HCT116 (cell line): ENCODE data around the gene LRRK1.

Experiments used
- POLR2AphosphoS5 ChIP-seq: IDR thresholded peaks from 2 replicates; pipeline ENCODE4 v1.6.1; 2011; ENCODE audit warnings: mild to moderate bottlenecking, low read depth, low read length, moderate library complexity
- SIN3A ChIP-seq: IDR thresholded peaks from 2 replicates; pipeline ENCODE4 v1.6.1; 2012; ENCODE audit warnings: low read depth
- ZNF274 ChIP-seq: fragments of 200-500 bp; sonication (Bioruptor generic); IDR thresholded peaks from 2 replicates; pipeline ENCODE4 v1.6.1; 2014; ENCODE audit warnings: mild to moderate bottlenecking, low read depth, low read length, inconsistent platforms
- TF ChIP-seq, protein P1 (sequence below), 3 experiments: fragments of 200-600 bp in 1 of 3; sonication (generic) in 1 of 3; IDR thresholded peaks in 2 of 3; conservative IDR thresholded peaks in 1 of 3; 2 replicates each; pipeline ENCODE4 v1.5.1; 2012 to 2017; ENCODE audit warnings: low read depth in 2 of 3, low read length in 2 of 3, antibody characterized with exemption in 1 of 3, borderline replicate concordance in 1 of 3, control low read depth in 1 of 3, mild to moderate bottlenecking in 1 of 3, mixed read lengths in 1 of 3, mixed run types in 1 of 3, moderate library complexity in 1 of 3; ENCODE audit not compliant: insufficient read depth in 1 of 3
- TF ChIP-seq, protein P2 (sequence below): IDR thresholded peaks from 2 replicates; pipeline ENCODE4 v1.6.1; 2012

DNA sequence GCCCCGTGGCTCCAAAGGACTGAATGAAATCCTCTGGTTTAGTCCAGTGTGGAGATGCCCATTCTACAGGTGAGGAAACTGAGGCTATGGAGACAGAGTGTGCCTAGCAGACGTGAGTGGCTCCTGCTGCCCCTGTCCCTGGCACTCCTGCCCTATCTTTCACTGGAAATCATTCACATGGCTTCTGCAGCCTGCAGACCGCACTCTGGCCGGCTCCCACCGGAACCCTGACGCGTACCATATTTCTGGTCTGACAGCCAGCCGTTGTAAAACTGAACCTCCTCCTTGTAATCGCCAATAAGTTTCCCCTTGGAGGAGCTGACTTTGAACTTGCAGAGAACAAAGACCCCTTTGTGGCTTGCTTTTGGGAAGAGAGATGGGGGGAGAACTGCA, 196.2 kb downstream of the LRRK1 start:
- TF ChIP-seq, protein P1, sequence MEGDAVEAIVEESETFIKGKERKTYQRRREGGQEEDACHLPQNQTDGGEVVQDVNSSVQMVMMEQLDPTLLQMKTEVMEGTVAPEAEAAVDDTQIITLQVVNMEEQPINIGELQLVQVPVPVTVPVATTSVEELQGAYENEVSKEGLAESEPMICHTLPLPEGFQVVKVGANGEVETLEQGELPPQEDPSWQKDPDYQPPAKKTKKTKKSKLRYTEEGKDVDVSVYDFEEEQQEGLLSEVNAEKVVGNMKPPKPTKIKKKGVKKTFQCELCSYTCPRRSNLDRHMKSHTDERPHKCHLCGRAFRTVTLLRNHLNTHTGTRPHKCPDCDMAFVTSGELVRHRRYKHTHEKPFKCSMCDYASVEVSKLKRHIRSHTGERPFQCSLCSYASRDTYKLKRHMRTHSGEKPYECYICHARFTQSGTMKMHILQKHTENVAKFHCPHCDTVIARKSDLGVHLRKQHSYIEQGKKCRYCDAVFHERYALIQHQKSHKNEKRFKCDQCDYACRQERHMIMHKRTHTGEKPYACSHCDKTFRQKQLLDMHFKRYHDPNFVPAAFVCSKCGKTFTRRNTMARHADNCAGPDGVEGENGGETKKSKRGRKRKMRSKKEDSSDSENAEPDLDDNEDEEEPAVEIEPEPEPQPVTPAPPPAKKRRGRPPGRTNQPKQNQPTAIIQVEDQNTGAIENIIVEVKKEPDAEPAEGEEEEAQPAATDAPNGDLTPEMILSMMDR (IDR thresholded peaks at IDR 0.05 in 2 of 3, conservative IDR thresholded peaks at IDR 0.05 in 1 of 3; ENCODE audit: borderline replicate concordance in 1 of 3, insufficient read depth in 1 of 3, low read depth in 2 of 3, low read length in 2 of 3) = no peak
- TF ChIP-seq POLR2AphosphoS5 (no peak), SIN3A (no peak), ZNF274 (no peak)
- TF ChIP-seq, protein P2, sequence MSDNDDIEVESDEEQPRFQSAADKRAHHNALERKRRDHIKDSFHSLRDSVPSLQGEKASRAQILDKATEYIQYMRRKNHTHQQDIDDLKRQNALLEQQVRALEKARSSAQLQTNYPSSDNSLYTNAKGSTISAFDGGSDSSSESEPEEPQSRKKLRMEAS = no peak
